Measurements from ENCODE around the gene CFAP299.

GRCh38 chr4:80963051-80963450 is 627.5 kb downstream of the CFAP299 start:
- TF ChIP-seq CTCF (conservative IDR thresholded peaks at IDR 0.05; ENCODE audit: low read depth, low read length) (no peak), EZH2 (IDR thresholded peaks at IDR 0.05; ENCODE audit: borderline replicate concordance, low read depth, low read length, poor library complexity, severe bottlenecking) (no peak)
